HepG2 (cell line): ENCODE measurements around the gene MEA1. TPM values are rescaled to one million over a fixed set of nuclear protein-coding genes. Genes with fewer than 3 reads are reported as not detected.
A peak's percentile ranks its signal among the peaks of the same experiment; 100 is the strongest.

ENCODE experiments used
- CHD2 ChIP-seq: IDR thresholded peaks from 2 replicates; pipeline ENCODE4 v1.6.1; 2011; ENCODE audit warnings: low read depth, low read length, improper control_type of control experiment
- FOSL2 ChIP-seq: sonication (generic); formaldehyde crosslinking; IDR thresholded peaks from 2 replicates; pipeline ENCODE4 v1.4.0; 2020; ENCODE audit warnings: missing genetic modification reagents
- GFI1 ChIP-seq: sonication (generic); formaldehyde crosslinking; IDR thresholded peaks from 2 replicates; pipeline ENCODE4 v1.5.0; 2020; ENCODE audit warnings: missing genetic modification reagents, mild to moderate bottlenecking, borderline replicate concordance
- GLI4 ChIP-seq: sonication (generic); formaldehyde crosslinking; IDR thresholded peaks from 2 replicates; pipeline ENCODE4 v1.5.1; 2020; ENCODE audit warnings: missing genetic modification reagents, mild to moderate bottlenecking, moderate library complexity, borderline replicate concordance
- HNF1B ChIP-seq: sonication (generic); formaldehyde crosslinking; IDR thresholded peaks from 2 replicates; pipeline ENCODE4 v1.5.1; 2020; ENCODE audit warnings: mild to moderate bottlenecking, moderate library complexity, missing genetic modification reagents
- HOMEZ ChIP-seq: IDR thresholded peaks from 2 replicates; pipeline ENCODE4 v1.6.1; 2016; ENCODE audit warnings: low read depth
- KLF9 ChIP-seq: IDR thresholded peaks from 2 replicates; pipeline ENCODE4 v1.6.1; 2016; ENCODE audit warnings: low read depth
- MLLT10 ChIP-seq: sonication (generic); formaldehyde crosslinking; IDR thresholded peaks from 2 replicates; pipeline ENCODE4 v1.4.0; 2020; ENCODE audit warnings: missing genetic modification reagents
- NCOA2 ChIP-seq: sonication (generic); formaldehyde crosslinking; IDR thresholded peaks from 2 replicates; pipeline ENCODE4 v1.8.0; 2022; ENCODE audit warnings: inconsistent platforms
- POLR2AphosphoS5 ChIP-seq: IDR thresholded peaks from 2 replicates; pipeline ENCODE4 v1.6.1; 2012; ENCODE audit warnings: low read depth, low read length
- REL ChIP-seq: sonication (generic); formaldehyde crosslinking; conservative IDR thresholded peaks from 2 replicates; pipeline ENCODE4 v1.8.0; 2022; ENCODE audit warnings: mild to moderate bottlenecking, missing genetic modification reagents, moderate library complexity
- SKI ChIP-seq: fragments of 450-650 bp; IDR thresholded peaks from one replicate; pipeline ENCODE4 v1.6.1; 2018; ENCODE audit warnings: mild to moderate bottlenecking; ENCODE audit not compliant: partially characterized antibody
- SMAD1 ChIP-seq: sonication (generic); formaldehyde crosslinking; IDR thresholded peaks from 2 replicates; pipeline ENCODE4 v1.4.0; 2020; ENCODE audit warnings: missing genetic modification reagents, low read depth, mild to moderate bottlenecking, borderline replicate concordance
- SMARCE1 ChIP-seq: fragments of 450-650 bp; IDR thresholded peaks from 2 replicates; pipeline ENCODE4 v1.6.1; 2017; ENCODE audit warnings: borderline replicate concordance
- SP5 ChIP-seq: IDR thresholded peaks from 2 replicates; pipeline ENCODE4 v1.6.1; 2016; ENCODE audit warnings: low read depth, borderline replicate concordance
- TEF ChIP-seq: sonication (generic); formaldehyde crosslinking; IDR thresholded peaks from 2 replicates; pipeline ENCODE4 v1.5.0; 2020; ENCODE audit warnings: missing genetic modification reagents
- TP53 ChIP-seq: sonication (generic); formaldehyde crosslinking; conservative IDR thresholded peaks from 2 replicates; pipeline ENCODE4 v1.4.0; 2020; ENCODE audit warnings: missing genetic modification reagents
- ZFP36L1 ChIP-seq: sonication (generic); formaldehyde crosslinking; IDR thresholded peaks from 2 replicates; pipeline ENCODE4 v1.8.0; 2022; ENCODE audit warnings: mild to moderate bottlenecking, missing genetic modification reagents, moderate library complexity
- ZNF205 ChIP-seq: IDR thresholded peaks from 2 replicates; pipeline ENCODE4 v1.6.1; 2018; ENCODE audit warnings: missing biosample characterization, missing genetic modification reagents
- ZNF343 ChIP-seq: sonication (generic); formaldehyde crosslinking; IDR thresholded peaks from 2 replicates; pipeline ENCODE4 v1.4.0; 2020; ENCODE audit warnings: mild to moderate bottlenecking, missing genetic modification reagents
- ZNF501 ChIP-seq: sonication (generic); formaldehyde crosslinking; IDR thresholded peaks from 2 replicates; pipeline ENCODE4 v1.5.1; 2020; ENCODE audit warnings: mild to moderate bottlenecking, moderate library complexity, missing genetic modification reagents
- ZNF543 ChIP-seq: sonication (generic); formaldehyde crosslinking; IDR thresholded peaks from 2 replicates; pipeline ENCODE4 v1.4.0; 2020; ENCODE audit warnings: mild to moderate bottlenecking, missing genetic modification reagents
- ZNF547 ChIP-seq: sonication (generic); formaldehyde crosslinking; IDR thresholded peaks from 2 replicates; pipeline ENCODE4 v1.5.1; 2020; ENCODE audit warnings: mild to moderate bottlenecking, missing genetic modification reagents
- ZNF574 ChIP-seq: sonication (generic); formaldehyde crosslinking; IDR thresholded peaks from 2 replicates; pipeline ENCODE4 v1.4.0; 2020; ENCODE audit warnings: missing genetic modification reagents
- ZNF615 ChIP-seq: sonication (generic); formaldehyde crosslinking; IDR thresholded peaks from 2 replicates; pipeline ENCODE4 v1.5.0; 2020; ENCODE audit warnings: mild to moderate bottlenecking, missing genetic modification reagents, borderline replicate concordance
- ZNF777 ChIP-seq: sonication (generic); formaldehyde crosslinking; IDR thresholded peaks from 2 replicates; pipeline ENCODE4 v1.4.0; 2020; ENCODE audit warnings: missing genetic modification reagents
- polyA plus RNA-seq, 8 experiments: library from polyadenylated mRNA; depleted of rRNA in 3 of 8; stranded (reverse) in 7 of 8; unstranded in 1 of 8; fragments of >200 nt; fragmentation: Illumina TruSeq in 4 of 8; extraction: Trizol in 4 of 8; gene quantifications; 2 replicates each; pipeline versions ENCODE4 v1.2.1 to v1.2.3, GENCODE V29; 2011 to 2016; ENCODE audit warnings: low read depth in 4 of 8, missing spikeins in 1 of 8, mixed read lengths in 1 of 8; ENCODE audit not compliant: insufficient read depth in 1 of 8
- total RNA-seq, 5 experiments: library from RNA; depleted of rRNA; stranded (reverse); fragments of >200 nt; fragmentation: Illumina TruSeq; extraction: Trizol; gene quantifications; 2 replicates each; pipeline ENCODE4 v1.2.3, GENCODE V29; 2016; ENCODE audit warnings: low read depth in 1 of 5

MEA1 gene
- total and polyA plus RNA-seq, 2 of the 13 experiments (the other 11 are each of a cell fraction or from before 2014, with no cell fraction given): 75.6 to 86.2 TPM

- TF ChIP-seq ZNF574 (CRISPR knock-in tag) (no peak), ZNF547 (CRISPR knock-in tag) (0 out of 2 replicates have a peak, but pooled peaks have one; percentile 31), CHD2 (no peak), SP5 (CRISPR knock-in tag) (peak; percentile 38; the same call in 1 of the 2 replicates), ZNF777 (CRISPR knock-in tag) (no peak), HOMEZ (CRISPR knock-in tag) (no peak), SMAD1 (CRISPR knock-in tag) (no peak), TP53 (CRISPR knock-in tag) (no peak), KLF9 (CRISPR knock-in tag) (no peak), ZNF543 (no peak), SKI (no peak), ZNF205 (no peak), REL (CRISPR knock-in tag) (no peak), GFI1 (CRISPR knock-in tag) (no peak), TEF (CRISPR knock-in tag) (no peak), FOSL2 (CRISPR knock-in tag) (no peak), MLLT10 (CRISPR knock-in tag) (no peak), ZNF343 (no peak), ZNF501 (no peak), ZNF615 (0 out of 2 replicates have a peak, but pooled peaks have one; percentile 46), ZFP36L1 (CRISPR knock-in tag) (no peak), POLR2AphosphoS5 (no peak), SMARCE1 (no peak), NCOA2 (CRISPR knock-in tag) (no peak), HNF1B (CRISPR knock-in tag) (peak; percentile 46; the same call in 1 of the 2 replicates), GLI4 (CRISPR knock-in tag) (no peak; the same call in 1 of the 2 replicates)
These were observed 49.7 kb downstream of the MEA1 start (continued) for GRCh38 chr6:42963855-42964605.
